Renal cortical epithelial cell (primary cell): ENCODE data around the gene SSH2. TPM values are rescaled to one million over a fixed set of nuclear protein-coding genes. Genes with fewer than 3 reads are reported as not detected.
A peak's percentile ranks its signal among the peaks of the same experiment; 100 is the strongest.

ENCODE experiments used
- DNase-seq: peaks from one replicate; pipeline ENCODE4 v3.0.0-alpha.2; 2011; ENCODE audit warnings: low read depth
- total RNA-seq: library from RNA; depleted of rRNA; stranded (reverse); fragments of >200 nt; gene quantifications from 2 replicates; pipeline ENCODE4 v1.2.3, GENCODE V29; 2014

The SSH2 gene
- total RNA-seq, 1 donor from 2014 or later, result 48.2 TPM

- no peak for DNase-seq
Measured at GRCh38 chr17:29589524-29590410, 340.3 kb downstream of the SSH2 start, which contains the start of gene GIT1. Gene GIT1, minus strand, starts transcription at chr17:29589648. Its CDS starts 270 bp downstream, at chr17:29589378.

DNA sequence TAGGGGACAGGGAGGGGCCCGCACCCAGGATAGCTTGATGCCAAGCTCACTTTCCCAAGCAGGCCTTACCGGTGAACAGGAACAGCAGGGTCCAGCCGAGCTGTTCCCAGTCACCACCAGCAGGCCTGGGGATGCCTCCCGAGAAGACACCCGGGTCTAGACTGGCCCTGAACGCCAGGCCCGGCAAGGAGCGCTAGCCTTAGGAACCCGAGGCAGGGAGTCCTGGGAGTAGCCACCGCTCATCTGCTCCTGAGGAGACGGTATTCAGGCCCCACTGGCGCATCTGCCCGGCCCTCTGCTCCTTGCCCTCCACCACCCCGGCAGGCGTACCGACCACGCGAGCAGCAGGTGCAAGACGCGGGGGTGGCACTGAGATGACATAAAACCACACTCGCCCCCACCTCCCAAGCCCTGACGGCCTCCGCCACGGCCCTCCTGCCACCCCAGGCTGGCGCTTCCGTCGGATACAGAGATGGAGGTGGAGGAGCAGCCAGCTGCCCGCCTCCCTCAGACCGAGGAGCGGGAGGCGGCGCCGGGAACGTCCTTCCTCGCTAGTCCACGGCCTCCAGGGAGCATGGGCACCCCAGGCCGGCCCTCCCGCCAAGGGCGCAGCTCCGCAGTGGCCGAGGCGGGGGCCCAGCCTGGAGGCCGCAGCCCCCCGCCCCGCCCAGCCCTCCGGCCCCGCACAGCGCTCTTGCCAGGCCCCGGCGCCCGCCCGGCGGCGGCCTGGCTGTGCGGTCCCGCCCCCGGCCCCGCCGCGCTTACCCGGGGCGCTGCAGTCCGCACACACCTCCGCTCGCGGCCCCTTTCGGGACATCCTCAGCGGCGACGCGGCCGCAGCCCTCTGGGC, 341.2 kb downstream of the SSH2 start:
- DNase-seq, result no peak

- DNase-seq, result no peak
Measured at GRCh38 chr17:29588017-29588561, 341.9 kb downstream of the SSH2 start.

- DNase-seq, result no peak
Measured at GRCh38 chr17:29587591-29587990, 342.4 kb downstream of the SSH2 start.

- no peak for DNase-seq
Measured at GRCh38 chr17:29586676-29587469, 343.2 kb downstream of the SSH2 start.

DNA sequence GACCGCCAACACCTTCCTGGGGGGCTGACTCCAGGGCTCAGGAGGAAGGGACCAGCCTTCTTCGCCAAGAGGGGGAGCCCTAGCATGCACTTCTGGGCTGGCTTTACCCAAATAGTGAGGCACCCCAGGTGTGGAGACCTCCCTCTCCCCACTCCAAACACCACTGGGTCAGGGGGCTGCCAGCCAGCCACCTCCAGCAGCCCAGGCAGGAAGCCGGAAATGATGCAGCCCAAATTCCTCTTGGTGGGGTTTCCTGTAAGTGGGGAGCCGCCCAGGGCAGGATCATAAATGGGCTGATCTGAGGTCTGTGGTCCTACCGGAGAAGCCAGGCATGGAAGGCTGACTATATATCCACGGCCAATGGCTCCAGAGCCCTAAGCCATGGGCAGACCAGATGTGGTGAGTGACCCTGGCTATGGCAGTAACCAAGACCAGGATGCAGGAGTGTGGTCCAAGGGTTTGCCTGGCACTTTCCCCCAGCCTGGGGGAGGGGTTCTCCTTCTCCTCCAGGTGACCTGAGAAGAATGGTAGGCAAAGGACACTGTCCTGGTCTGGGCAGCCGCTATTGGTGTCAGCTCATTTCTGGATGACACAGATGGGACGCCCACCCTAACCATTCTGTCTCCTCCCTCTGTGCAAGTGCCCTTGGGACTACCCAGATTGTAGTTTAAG, 344.8 kb downstream of the SSH2 start:
- no peak for DNase-seq

DNA sequence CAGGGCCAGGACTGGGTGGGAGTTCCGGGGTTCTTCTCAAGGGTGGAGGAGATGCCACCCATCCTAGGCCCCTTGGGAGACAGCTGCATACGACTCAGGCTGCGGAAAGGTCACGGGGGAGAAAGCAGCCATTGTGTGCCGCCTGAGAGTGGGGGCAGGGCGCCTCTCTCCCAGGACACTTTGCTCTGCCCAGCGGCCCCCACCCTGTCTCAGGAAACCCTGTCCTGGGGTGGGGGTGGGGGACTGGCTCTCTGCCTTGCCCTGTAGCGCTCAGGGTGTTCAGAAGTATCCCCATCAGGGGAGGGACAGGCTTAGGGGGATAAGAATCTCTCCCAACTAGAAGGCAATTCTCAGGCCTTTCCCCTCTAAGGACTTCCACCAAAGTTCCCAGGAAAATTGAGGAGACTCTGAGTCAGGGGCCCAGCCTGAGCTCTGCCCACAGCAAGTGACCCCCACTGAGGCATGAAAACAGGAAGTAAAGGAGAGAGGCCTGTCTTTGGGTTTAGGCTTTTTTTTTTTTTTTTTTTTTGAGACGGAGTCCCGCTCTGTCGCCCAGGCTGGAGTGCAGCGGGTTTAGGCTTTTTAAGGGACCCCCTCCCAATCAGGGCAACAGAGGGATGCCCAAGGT, 345.5 kb downstream of the SSH2 start:
- DNase-seq, result no peak

- DNase-seq, result no peak
Measured at GRCh38 chr17:29583324-29584248, 346.4 kb downstream of the SSH2 start.

GRCh38 chr17:29582772-29583171, 347.3 kb downstream of the SSH2 start:
- DNase-seq, result no peak

DNA sequence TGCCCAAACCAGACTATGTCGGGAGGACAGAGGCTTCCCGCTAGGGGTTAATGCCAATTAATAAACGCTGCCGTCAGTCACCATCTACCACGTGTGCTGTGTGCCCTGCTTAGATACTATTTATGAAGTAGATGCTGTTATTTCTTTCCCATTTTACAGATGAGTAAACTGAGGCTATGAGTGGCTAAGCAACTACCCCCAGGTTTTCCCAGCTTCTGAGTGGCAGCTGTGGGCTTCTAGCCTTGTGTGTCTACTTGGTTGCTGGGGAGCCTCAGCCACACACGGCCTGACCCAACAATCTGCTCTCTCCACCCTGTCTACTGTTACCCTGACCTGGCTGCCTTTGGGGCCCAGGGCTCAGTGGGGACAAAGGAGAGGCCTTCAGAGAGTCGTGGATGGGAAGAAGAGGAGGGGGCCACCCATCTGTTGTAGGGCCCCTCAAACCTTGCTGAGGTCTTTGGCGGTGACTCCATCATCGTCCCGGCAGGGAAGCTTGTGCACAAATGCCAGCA, 347.7 kb downstream of the SSH2 start:
- no peak for DNase-seq

DNA sequence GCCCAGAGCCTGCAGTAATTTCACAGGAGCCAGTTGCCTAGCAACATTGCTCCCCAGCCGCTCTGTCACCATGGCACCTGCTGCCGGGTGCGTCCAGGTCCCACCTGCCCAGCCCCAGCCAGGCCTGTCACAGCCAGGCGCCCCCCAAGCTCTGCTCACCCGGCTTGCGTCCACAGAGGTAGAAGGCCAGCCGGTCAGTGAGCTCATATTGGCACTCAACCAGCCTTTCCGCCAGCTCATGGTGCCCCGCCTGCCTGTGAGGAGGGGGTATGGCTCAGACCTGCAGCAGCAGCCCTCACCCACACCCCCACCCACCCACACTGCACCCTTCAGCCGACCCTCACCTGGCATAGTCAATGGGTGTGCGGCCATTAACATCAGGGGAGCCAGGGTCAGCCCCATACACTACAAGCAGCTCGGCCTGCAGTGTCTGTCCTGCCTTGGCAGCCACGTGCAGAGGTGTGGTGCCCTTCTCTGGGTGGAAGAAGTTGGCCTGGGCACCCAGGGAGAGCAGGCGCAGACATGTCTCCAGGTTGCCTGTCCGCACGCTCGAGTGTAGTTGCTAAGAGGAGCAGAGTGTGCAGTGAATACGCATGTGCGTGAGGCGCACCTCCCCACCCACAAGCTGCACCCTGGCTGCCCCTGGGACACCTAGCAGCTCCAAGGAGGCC, 348.3 kb downstream of the SSH2 start:
- no peak for DNase-seq

GRCh38 chr17:29579866-29580771, 349.9 kb downstream of the SSH2 start:
- peak; percentile 64 for DNase-seq

GRCh38 chr17:29578626-29579485, 351.2 kb downstream of the SSH2 start:
- DNase-seq, result no peak

DNA sequence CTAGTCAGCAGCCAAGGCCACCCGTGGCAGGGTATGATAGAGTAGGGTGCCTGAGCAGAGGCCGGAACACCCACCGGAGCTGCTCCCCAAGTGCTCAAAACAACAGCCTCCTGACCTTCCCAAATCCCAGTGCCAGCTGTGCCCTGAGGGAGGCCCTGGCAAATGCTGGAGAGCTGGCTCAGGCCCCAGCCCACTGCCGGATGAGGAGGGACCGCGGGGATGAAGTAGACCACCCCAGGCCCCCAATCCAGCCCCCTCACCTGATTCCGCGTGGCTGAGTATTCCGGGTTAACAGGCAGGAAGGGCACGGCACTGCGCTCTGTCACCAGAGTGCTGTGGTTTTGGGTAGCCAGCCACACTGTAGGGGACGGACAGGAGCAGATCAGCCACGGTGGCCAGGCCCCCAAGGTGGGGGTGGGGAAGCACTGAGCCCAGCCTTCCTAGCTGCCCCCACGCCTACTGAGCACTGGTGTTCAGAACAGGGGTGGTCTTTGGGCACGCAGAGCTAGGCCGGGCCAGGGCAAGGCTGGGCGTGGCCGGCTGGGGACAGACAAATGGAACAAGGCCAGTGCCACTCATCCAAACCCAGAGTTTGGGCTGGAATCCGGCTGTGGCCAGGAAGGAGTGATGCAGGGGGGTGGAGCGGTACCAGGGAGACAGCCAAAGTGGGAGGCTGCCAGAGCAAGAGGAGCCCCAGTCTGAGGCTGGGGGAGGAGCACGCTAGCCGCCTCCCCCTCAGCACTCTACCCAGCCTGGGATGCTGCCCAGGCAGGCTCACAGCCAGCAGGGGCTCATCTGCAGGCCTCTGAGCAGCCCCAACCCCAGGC, 352.4 kb downstream of the SSH2 start:
- no peak for DNase-seq

DNA sequence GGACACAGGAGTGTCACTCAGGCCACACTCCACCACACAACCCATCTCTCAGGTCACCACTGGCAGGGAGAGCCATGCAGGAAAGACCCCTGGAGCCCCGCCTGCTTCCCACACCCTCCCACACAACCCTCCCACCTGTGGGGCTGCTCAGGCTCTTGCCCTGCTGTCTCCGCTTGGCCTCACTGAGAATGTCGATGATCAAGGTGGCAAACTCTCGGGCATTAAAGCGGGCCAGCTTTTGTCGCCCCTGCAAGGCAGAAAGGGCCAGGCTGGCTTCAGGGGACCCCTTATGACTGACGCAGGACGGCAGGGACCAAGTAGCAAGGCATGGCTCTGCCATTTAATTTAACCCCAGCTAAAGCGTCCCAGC, 353.0 kb downstream of the SSH2 start:
- DNase-seq, result no peak
